Measurements from ENCODE around the gene RESP18. TPM values are rescaled to one million over a fixed set of nuclear protein-coding genes. Genes with fewer than 3 reads are reported as not detected.

RESP18 gene
- not detected in 2 replicates for total RNA-seq

GRCh38 chr2:219332542-219332941, at the start of gene RESP18:
TSS of gene RESP18 (minus strand) at chr2:219332744.

GRCh38 chr2:219309278-219309677, 23.3 kb downstream of the RESP18 start, which contains the start of gene PTPRN:
TSS of gene PTPRN (minus strand) at chr2:219309401. CDS start at chr2:219309332, 69 bp downstream.

GRCh38 chr2:219279151-219279915, 53.2 kb downstream of the RESP18 start, which contains the start of gene DNAJB2:
TSS of gene DNAJB2 (plus strand) at chr2:219279366. CDS start at chr2:219279834, 468 bp downstream.

Other genes with a start within 250 kb of the RESP18 start
- gene NHEJ1, start 171.9 kb downstream of the RESP18 start, total RNA-seq: 7.3 and 12.3 TPM in 2 replicates
- gene SLC23A3, start 162.7 kb downstream of the RESP18 start, total RNA-seq: 0.11 and 0.39 TPM in 2 replicates
- 40.1 and 43.7 TPM in 2 replicates for gene CNPPD1, start 155.8 kb downstream of the RESP18 start, total RNA-seq
- gene RETREG2, start 154.5 kb downstream of the RESP18 start, total RNA-seq: 44.2 and 46.0 TPM in 2 replicates
- gene ZFAND2B, start 126.0 kb downstream of the RESP18 start, total RNA-seq: 38.2 and 42.1 TPM in 2 replicates
- gene ABCB6, start 113.8 kb downstream of the RESP18 start, total RNA-seq: 9.5 and 15.1 TPM in 2 replicates
- 36.9 and 40.2 TPM in 2 replicates for gene ATG9A, start 103.1 kb downstream of the RESP18 start, total RNA-seq
- gene ANKZF1, start 102.9 kb downstream of the RESP18 start, total RNA-seq: 23.5 and 27.4 TPM in 2 replicates
- 8.0 and 10.2 TPM in 2 replicates for gene GLB1L, start 87.3 kb downstream of the RESP18 start, total RNA-seq
- 13.7 and 38.1 TPM in 2 replicates for gene STK16, start 87.3 kb downstream of the RESP18 start, total RNA-seq
- not detected in 2 replicates for gene TUBA4B, start 79.5 kb downstream of the RESP18 start, total RNA-seq
- 253 and 330 TPM in 2 replicates for gene TUBA4A, start 78.8 kb downstream of the RESP18 start, total RNA-seq
- 21.4 and 25.8 TPM in 2 replicates for gene DNAJB2, start 53.4 kb downstream of the RESP18 start, total RNA-seq
- gene PTPRN, start 23.3 kb downstream of the RESP18 start, total RNA-seq: 0.08 TPM in 1 of 2 replicates, not detected in the other
- 46.6 and 51.1 TPM in 2 replicates for gene DNPEP, start 55.2 kb upstream of the RESP18 start, total RNA-seq
- gene DES, start 85.6 kb upstream of the RESP18 start, total RNA-seq: not detected in 2 replicates
- gene SPEG, start 102.1 kb upstream of the RESP18 start, total RNA-seq: 13.8 and 30.5 TPM in 2 replicates
- 56.1 and 82.3 TPM in 2 replicates for gene GMPPA, start 166.1 kb upstream of the RESP18 start, total RNA-seq
- gene ASIC4, start 181.7 kb upstream of the RESP18 start, total RNA-seq: 0.16 TPM in 1 of 2 replicates, not detected in the other
- 171 and 235 TPM in 2 replicates for gene CHPF, start 211.1 kb upstream of the RESP18 start, total RNA-seq
- 0.47 and 1.7 TPM in 2 replicates for gene TMEM198, start 211.3 kb upstream of the RESP18 start, total RNA-seq
- gene OBSL1, start 238.8 kb upstream of the RESP18 start, total RNA-seq: 29.7 and 38.7 TPM in 2 replicates
- gene INHA, start 239.6 kb upstream of the RESP18 start, total RNA-seq: 0.19 TPM in 1 of 2 replicates, not detected in the other

Data from hair follicular keratinocyte (primary cell).